ENCODE data around the gene NMRAL1.
A peak's percentile ranks its signal among the peaks of the same experiment; 100 is the strongest.

NMRAL1 gene

GRCh38 chr16:4513086-4513860 is 38.8 kb upstream of the NMRAL1 start:
- H3K4me1 ChIP-seq (ENCODE audit: control insufficient read depth, insufficient read depth, low read length): no peaks in the 10 kb centered on the region
- no peak overlapping the region for H3K27ac ChIP-seq (ENCODE audit: extremely low read depth, low read depth, low read length)
- TF ChIP-seq ZNF449 (tag by site-specific recombination; IDR thresholded peaks at IDR 0.05): peak; percentile 67; the same call in 1 of the 2 replicates
- TF ChIP-seq GLIS1 (tag by site-specific recombination; IDR thresholded peaks at IDR 0.05): peak; percentile 65
- no peak for TF ChIP-seq ZNF473 (tag by site-specific recombination; IDR thresholded peaks at IDR 0.05)
- H3K4me3 ChIP-seq (ENCODE audit: low read depth, low read length): no peak overlapping the region
- peaks cover 0 to 65% of the 10 kb centered on the region in 2 experiments; a peak in 2 of 3 replicates for H3K36me3 ChIP-seq (ENCODE audit: control insufficient read depth in 2 of 2, insufficient read depth in 1 of 2, low read length in 2 of 2)
- H3K9me3 ChIP-seq (ENCODE audit: control insufficient read depth, insufficient read depth, low read depth, low read length): no peaks in the 10 kb centered on the region
- ChIA-PET CTCF (interaction anchor here (0.6 to 1.9 kb wide), 2 partner anchors 73 to 96 kb away, joined by 3 to 6 read pairs; no protein-coding TSS in a partner anchor), POLR2A (interaction anchor here (0.5 kb wide), 1 partner anchor 111 kb away, joined by 5 read pairs; no protein-coding TSS in a partner anchor)

- no peaks in the 10 kb centered on the region for H3K4me1 ChIP-seq (ENCODE audit: control insufficient read depth, insufficient read depth, low read length)
- no peaks in the 10 kb centered on the region for H3K9me3 ChIP-seq (ENCODE audit: control insufficient read depth, insufficient read depth, low read depth, low read length)
- no peak for TF ChIP-seq ZNF169 (tag by site-specific recombination; IDR thresholded peaks at IDR 0.05)
- no peak for TF ChIP-seq ZNF747 (tag by site-specific recombination; IDR thresholded peaks at IDR 0.05)
- TF ChIP-seq SCRT2 (tag by site-specific recombination; IDR thresholded peaks at IDR 0.05): no peak
- no peak for TF ChIP-seq KLF16 (tag by site-specific recombination; IDR thresholded peaks at IDR 0.05)
- TF ChIP-seq KLF9 (tag by site-specific recombination; IDR thresholded peaks at IDR 0.05; ENCODE audit: low read depth): no peak
- TF ChIP-seq ZSCAN18 (tag by site-specific recombination; IDR thresholded peaks at IDR 0.05): no peak
- no peak for TF ChIP-seq ZNF433 (tag by site-specific recombination; IDR thresholded peaks at IDR 0.05; ENCODE audit: low read depth)
- no peak for TF ChIP-seq FEZF1 (tag by site-specific recombination; IDR thresholded peaks at IDR 0.05)
- TF ChIP-seq ZNF623 (tag by site-specific recombination; IDR thresholded peaks at IDR 0.05): no peak
- TF ChIP-seq ZXDB (tag by site-specific recombination; IDR thresholded peaks at IDR 0.05): no peak
- TF ChIP-seq ZNF266 (tag by site-specific recombination; IDR thresholded peaks at IDR 0.05; ENCODE audit: low read depth): no peak
- no peak for TF ChIP-seq OSR2 (tag by site-specific recombination; IDR thresholded peaks at IDR 0.05)
- no peak for TF ChIP-seq ZNF768 (tag by site-specific recombination; IDR thresholded peaks at IDR 0.05)
- TF ChIP-seq ZNF341 (tag by site-specific recombination; IDR thresholded peaks at IDR 0.05; ENCODE audit: low read depth): no peak
- no peak for TF ChIP-seq TRIM28 (IDR thresholded peaks at IDR 0.05; ENCODE audit: borderline replicate concordance, low read length)
- no peak for TF ChIP-seq ZNF626 (tag by site-specific recombination; IDR thresholded peaks at IDR 0.05)
- TF ChIP-seq ZNF175 (tag by site-specific recombination; IDR thresholded peaks at IDR 0.05): no peak
- TF ChIP-seq ZNF449 (tag by site-specific recombination; IDR thresholded peaks at IDR 0.05): no peak
- H3K4me3 ChIP-seq (ENCODE audit: low read depth, low read length): no peak overlapping the region
- POLR2A ChIA-PET: no interaction called here
- CTCF ChIA-PET: interaction anchor here (0.7 to 1.6 kb wide), 4 partner anchors 35 to 138 kb away, joined by 4 to 9 read pairs (median 6); no protein-coding TSS in a partner anchor
- peaks cover 0 to 73% of the 10 kb centered on the region in 2 experiments; a peak in 2 of 3 replicates for H3K36me3 ChIP-seq (ENCODE audit: control insufficient read depth in 2 of 2, insufficient read depth in 1 of 2, low read length in 2 of 2)
- H3K27ac ChIP-seq (ENCODE audit: extremely low read depth, low read depth, low read length): no peak overlapping the region
Measured at GRCh38 chr16:4512473-4512872, 38.0 kb upstream of the NMRAL1 start.

All from HEK293 (cell line).